ENCODE measurements around the gene UXT.
"Not testable (repeated sequence)": the region's sequence is repeated elsewhere in the genome, so short reads cannot be mapped to it uniquely, and the experiment has no call there.

UXT gene

GRCh38 chrX:47612418-47612817 is 46.6 kb downstream of the UXT start:
- FAIRE-seq: no peak

GRCh38 chrX:47611926-47612325 is 47.1 kb downstream of the UXT start:
- FAIRE-seq: no peak

DNA sequence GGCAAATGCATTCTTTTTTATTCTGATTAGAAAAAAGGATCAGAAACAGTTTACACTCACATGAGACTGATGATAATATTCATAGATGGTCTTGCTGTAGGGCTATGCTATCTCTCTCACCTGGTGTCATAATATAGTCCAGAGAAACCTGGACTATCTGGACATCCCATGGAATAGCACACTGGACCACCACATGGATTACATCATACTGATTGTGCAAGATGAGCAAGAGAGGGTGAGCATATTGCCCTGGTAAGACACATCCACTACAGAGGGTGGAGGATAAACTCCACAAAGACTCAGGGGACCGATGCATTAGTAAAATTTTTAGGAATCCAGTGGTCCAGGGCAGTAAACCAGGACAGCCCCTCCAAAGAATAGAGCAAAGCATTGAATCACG is 47.5 kb downstream of the UXT start:
- no peak for FAIRE-seq

- FAIRE-seq: no peak
Observed at GRCh38 chrX:47610511-47610910, 48.5 kb downstream of the UXT start.

DNA sequence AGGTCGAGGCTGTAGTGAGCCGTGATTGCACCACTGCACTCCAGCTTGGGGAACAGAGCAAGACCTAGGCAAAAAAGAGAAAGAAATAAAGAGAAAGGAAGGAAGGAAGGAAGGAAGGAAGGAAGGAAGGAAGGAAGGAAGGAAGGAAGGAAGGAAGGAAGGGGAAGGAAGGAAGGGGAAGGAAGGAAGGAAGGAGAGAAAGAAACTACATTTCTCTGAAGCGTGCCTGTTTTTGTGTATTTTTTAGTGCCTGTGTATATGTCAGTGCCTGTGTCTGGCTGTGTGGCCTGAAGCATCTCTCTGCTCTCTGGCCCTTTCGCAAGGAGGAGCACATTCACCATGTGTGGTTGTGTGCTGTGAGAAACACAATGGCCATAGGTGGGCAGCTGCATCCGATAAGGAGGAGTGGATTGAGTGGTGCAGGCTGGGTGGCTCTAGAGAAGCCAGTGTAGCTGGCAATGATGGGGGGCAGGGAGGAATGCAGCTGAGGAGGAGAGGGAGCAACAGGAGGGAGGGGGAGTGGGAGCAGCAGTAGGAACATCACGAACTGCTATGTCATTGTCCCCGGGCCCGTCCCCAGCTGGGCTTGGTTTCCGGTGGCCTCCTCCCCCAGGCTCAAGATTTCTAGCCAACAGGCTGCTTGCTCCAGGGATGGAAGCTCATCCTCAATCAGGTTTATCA is 50.7 kb downstream of the UXT start:
- FAIRE-seq: no peak

DNA sequence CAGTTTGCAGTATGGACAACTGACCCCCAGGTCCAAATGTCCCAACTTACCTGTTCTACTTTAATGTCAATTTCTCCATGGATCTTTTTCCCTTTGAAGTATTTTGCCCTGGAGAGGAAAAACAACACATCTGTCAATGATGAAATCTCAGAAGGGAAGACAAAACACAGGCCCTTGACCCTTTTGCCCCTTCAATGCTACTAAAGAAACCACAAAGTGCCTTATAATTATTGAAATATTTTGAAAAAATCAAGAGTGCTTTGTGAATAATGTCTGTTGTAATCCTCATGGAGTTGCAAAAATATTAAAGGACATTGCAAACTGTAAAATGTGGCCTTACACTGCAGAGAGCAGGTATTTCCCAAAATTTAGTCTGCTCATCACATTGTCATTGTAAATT is 51.9 kb downstream of the UXT start:
- FAIRE-seq: no peak

DNA sequence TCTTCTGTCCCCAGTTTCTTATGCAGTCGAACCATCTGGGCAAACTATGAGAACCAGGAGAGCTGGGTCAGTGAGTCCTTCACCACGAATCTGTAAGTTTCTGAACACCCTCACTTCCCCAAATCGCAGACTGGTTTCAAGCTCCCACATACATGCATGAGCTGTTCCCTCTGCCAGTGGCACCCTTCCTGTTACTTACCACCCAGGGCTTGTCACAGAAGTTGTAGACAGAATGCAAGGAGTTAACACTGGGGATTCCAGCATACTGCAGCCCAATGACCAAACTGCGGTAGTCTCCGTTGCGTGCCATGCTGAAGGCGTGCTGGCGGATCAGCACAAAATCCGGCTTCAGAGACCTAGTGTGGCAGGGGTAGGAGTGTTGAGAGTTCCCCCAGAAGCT is 54.0 kb downstream of the UXT start:
- FAIRE-seq: no peak

- not testable (repeated sequence) for FAIRE-seq
Observed at GRCh38 chrX:47603125-47603524, 55.9 kb downstream of the UXT start.
